ENCODE data around the gene MACC1.

MACC1 gene

GRCh38 chr7:20217193-20217948 is at the start of gene MACC1:
MACC1 (minus strand) TSS chr7:20217384; CDS start chr7:20161862, 55,522 bp downstream.
- no peak for FAIRE-seq

- FAIRE-seq: no peak
These were observed 47.4 kb upstream of the MACC1 start for GRCh38 chr7:20264623-20265022.

- FAIRE-seq: no peak
These were observed 43.0 kb upstream of the MACC1 start for GRCh38 chr7:20260223-20260622.

GRCh38 chr7:20257212-20257611 is 40.0 kb upstream of the MACC1 start:
- no peak for FAIRE-seq

- FAIRE-seq: no peak
These were observed 32.7 kb upstream of the MACC1 start for GRCh38 chr7:20249920-20250319.

GRCh38 chr7:20249376-20249775 is 32.2 kb upstream of the MACC1 start:
- FAIRE-seq: no peak

GRCh38 chr7:20246236-20246635 is 29.1 kb upstream of the MACC1 start:
- no peak for FAIRE-seq

GRCh38 chr7:20244334-20245120 is 27.3 kb upstream of the MACC1 start:
- FAIRE-seq: no peak

GRCh38 chr7:20241911-20242261 is 24.7 kb upstream of the MACC1 start:
- no peak for FAIRE-seq

- no peak for FAIRE-seq
These were observed 24.2 kb upstream of the MACC1 start for GRCh38 chr7:20241194-20241910.

GRCh38 chr7:20240080-20240926 is 23.1 kb upstream of the MACC1 start:
- FAIRE-seq: no peak

GRCh38 chr7:20238754-20239324 is 21.7 kb upstream of the MACC1 start:
- FAIRE-seq: no peak

GRCh38 chr7:20238194-20238753 is 21.1 kb upstream of the MACC1 start:
- no peak for FAIRE-seq

GRCh38 chr7:20237464-20238193 is 20.4 kb upstream of the MACC1 start:
- FAIRE-seq: no peak

- no peak for FAIRE-seq
These were observed 19.6 kb upstream of the MACC1 start for GRCh38 chr7:20236790-20237189.

GRCh38 chr7:20236043-20236442 is 18.9 kb upstream of the MACC1 start:
- no peak for FAIRE-seq

- FAIRE-seq: no peak
These were observed 18.1 kb upstream of the MACC1 start for GRCh38 chr7:20235288-20235687.

GRCh38 chr7:20233362-20233761 is 16.2 kb upstream of the MACC1 start:
- no peak for FAIRE-seq

GRCh38 chr7:20232848-20233247 is 15.7 kb upstream of the MACC1 start:
- FAIRE-seq: no peak

- no peak for FAIRE-seq
These were observed 12.7 kb upstream of the MACC1 start for GRCh38 chr7:20229646-20230500.
